Cardiac fibroblast (primary cell): ENCODE results near the gene CELF4.

Experiments
- DNase-seq, 2 donors: peaks; one replicate each; pipeline versions ENCODE4 v3.0.0 to v3.0.0-alpha.2; 2010; ENCODE audit warnings: low read depth in 2 of 2
- H3K4me3 ChIP-seq, 2 donors: replicated peaks in 1 of 2; 1 replicate in 1 of 2; 2 replicates in 1 of 2; pipeline ENCODE4 v1.5.1; 2011; ENCODE audit warnings: low read depth in 2 of 2, low read length in 2 of 2, mild to moderate bottlenecking in 2 of 2, moderate library complexity in 1 of 2
- TF ChIP-seq, protein P1 (sequence below): IDR thresholded peaks from one replicate; pipeline ENCODE4 v1.5.1; 2011; ENCODE audit warnings: low read depth, mild to moderate bottlenecking, low read length, inconsistent platforms

CELF4 gene

DNA sequence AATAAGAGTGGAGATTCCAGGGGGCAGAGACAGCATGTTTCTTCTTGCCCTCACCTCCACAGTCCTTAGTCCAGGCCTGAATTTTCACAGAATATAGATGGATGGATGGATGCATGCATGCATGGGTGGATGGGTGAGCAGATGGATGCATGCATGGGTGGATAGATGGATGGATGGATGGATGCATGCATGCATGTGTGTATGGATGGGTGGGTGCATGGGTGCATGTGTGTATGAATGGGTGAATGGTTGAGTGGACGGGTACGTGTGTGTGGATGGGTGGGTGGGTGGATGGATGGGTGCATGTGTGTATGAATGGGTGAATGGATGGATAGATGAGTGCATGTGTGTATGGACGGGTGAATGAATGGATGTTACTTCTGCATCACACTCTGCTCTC lies 153.3 kb downstream of the CELF4 start:
- DNase-seq, result no peak
- TF ChIP-seq, protein P1, sequence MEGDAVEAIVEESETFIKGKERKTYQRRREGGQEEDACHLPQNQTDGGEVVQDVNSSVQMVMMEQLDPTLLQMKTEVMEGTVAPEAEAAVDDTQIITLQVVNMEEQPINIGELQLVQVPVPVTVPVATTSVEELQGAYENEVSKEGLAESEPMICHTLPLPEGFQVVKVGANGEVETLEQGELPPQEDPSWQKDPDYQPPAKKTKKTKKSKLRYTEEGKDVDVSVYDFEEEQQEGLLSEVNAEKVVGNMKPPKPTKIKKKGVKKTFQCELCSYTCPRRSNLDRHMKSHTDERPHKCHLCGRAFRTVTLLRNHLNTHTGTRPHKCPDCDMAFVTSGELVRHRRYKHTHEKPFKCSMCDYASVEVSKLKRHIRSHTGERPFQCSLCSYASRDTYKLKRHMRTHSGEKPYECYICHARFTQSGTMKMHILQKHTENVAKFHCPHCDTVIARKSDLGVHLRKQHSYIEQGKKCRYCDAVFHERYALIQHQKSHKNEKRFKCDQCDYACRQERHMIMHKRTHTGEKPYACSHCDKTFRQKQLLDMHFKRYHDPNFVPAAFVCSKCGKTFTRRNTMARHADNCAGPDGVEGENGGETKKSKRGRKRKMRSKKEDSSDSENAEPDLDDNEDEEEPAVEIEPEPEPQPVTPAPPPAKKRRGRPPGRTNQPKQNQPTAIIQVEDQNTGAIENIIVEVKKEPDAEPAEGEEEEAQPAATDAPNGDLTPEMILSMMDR, result no peak
- H3K4me3 ChIP-seq, result no peak overlapping the region

DNA sequence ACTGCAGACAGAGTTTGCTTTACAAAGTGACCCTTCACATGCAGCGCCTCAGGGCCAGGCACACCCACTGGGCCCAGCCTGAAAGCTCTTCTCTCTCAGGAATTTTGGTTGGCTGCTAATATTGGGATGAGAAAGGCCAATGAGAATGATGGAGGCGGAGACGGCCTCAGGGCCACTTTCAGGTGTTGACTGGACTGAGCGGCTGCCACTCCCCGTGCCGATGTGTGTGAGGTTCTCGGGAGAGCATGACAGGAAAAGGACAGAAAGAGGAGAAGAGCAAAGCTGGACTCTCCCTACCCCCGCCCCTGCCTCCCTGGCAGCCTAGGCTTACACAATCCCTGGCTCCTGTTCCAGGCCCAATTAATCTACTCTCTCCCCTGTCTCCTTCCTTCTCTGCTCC lies 155.7 kb downstream of the CELF4 start:
- DNase-seq, result peak in 1 of 2 donors; percentile 36
- TF ChIP-seq, protein P1, result no peak
- no peak overlapping the region for H3K4me3 ChIP-seq

DNA sequence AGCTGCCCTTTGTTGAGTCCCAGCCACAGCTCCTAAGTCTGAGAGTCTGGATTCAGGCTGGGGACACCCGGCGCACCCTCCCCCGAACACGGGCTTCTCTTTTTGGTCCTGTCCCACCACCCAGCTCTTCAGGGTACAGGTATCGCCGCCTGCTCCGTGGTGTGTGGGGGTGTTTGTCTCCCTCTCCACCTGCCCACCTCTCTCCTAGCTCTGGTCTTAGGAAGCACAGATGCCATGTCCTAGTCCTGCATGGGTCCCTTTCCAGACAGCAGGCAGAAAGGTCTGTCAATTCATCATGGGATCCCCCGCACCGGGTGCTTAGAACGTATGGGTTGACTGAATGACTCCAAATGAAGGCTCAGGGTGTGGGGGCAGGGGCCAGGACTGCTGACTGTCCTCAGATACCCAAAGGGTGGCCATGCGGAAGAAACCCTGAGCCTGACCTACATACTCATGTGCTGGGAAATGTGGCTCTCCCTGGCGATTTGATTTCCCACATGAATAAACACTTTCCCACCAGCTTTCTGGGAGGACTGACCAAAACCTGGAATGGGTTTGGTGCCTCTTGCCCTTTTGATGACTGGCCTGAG lies 156.8 kb downstream of the CELF4 start:
- TF ChIP-seq, protein P1, result no peak
- H3K4me3 ChIP-seq, result no peak overlapping the region
- DNase-seq, result no peak

DNA sequence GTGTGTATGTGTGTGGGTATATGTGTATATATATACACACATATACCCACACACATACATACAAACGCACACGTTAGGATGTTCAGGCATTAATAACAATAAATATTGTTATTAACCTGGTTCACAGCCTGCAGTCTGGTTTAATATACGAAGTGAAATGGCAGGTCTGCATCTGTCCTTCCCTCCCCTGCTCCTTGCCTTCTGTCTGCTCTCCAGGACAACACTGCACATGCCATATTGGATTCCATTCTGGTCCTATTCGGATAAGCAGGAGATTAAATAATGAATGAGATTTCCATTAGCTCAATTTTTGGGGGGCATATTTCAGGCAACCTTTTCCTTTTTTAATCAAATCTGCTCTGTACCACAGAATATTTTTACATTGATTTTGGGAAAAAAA lies 158.0 kb downstream of the CELF4 start:
- no peak overlapping the region for H3K4me3 ChIP-seq
- DNase-seq, result no peak

DNA sequence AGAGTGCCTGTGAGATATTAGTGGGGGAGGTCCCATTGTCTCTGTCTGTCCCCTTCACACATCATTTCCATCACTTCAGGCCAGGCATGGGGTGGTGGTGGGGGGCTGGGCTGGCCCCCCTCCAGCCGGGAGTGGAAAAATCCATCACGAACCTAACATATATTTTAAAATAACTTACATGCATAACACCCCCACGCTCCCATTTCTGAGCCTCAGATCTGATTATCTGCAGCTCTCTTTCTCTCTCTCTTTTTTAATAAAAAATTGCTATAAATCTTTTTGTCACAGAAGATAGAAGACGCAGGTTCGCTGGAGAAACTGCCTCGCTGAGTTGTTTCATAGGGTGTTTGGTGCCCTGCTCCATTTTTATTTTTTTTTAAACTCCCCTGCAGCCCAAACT lies 159.8 kb downstream of the CELF4 start:
- no peak for DNase-seq
- TF ChIP-seq, protein P1, result no peak
- H3K4me3 ChIP-seq, result no peak overlapping the region

More for the DNA sequence above, 158.0 kb downstream of the CELF4 start:
- TF ChIP-seq, protein P1, result no peak

DNA sequence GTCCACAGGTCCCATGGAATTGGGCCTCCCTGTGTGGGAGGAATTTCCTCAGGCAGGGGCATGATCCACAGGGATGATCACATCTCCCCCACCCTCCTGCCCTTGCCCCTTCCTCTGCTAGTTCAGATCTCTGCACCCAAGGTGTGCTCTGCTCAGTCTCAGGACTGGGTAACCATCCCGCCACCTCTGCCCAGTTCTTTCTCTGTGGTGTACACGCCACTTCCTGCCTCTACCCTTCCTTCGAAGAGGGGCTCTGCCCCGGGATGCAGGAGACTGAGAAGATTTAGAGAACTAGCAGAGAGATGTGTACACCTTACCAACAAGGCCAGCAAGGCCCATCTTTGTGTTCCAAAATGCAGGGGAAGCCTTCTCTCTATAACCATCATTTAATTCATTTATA lies 160.4 kb downstream of the CELF4 start:
- TF ChIP-seq, protein P1, result no peak
- no peak overlapping the region for H3K4me3 ChIP-seq
- DNase-seq, result no peak

DNA sequence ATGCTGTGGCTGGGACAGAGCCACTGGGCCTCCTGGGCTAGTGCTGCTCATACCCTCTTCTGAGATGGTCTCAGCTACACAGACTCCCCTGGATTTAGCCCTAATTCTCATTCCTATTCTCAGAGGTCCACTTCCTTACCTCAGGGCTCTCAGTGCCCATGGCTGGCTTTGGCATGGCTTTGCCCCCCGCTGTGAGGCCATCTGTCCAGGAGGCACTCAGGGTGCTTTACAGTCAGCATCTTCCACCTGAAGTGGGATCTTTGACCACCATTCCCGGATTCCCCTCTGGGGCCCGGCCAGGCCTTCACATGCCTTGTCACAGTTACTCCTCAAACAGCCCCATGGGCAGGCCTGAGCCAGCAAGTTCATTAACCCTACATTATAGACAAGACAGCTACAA lies 161.8 kb downstream of the CELF4 start:
- no peak for DNase-seq
- TF ChIP-seq, protein P1, result no peak
- H3K4me3 ChIP-seq, result no peak overlapping the region
